GM12874 (cell line): ENCODE measurements around the gene PHF20.

Experiments used
- CTCF ChIP-seq: IDR thresholded peaks from 2 replicates; pipeline ENCODE4 v1.5.1; 2011; ENCODE audit warnings: low read depth, mild to moderate bottlenecking, control low read depth, low read length, moderate library complexity; ENCODE audit not compliant: insufficient read depth

Gene PHF20

DNA sequence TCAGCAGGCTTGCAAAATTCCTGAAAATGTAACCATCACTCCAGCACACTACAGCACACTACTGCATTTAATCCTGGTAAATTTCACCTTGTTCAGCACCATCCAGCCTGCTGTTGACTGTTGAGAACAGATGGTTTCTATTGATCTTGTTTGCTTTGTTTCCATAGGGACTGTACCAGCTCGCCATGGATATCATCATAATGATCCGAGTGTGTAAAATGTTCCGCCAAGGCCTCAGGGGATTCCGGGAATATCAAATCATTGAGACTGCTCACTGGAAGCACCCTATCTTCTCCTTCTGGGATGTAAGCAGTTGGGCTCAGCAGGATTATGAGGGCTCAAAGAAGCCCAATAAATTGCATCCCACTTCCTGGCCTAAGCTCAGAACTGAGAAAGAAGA, 200.6 kb downstream of the PHF20 start:
- no peak for TF ChIP-seq CTCF

- TF ChIP-seq CTCF: no peak
These were observed 202.4 kb downstream of the PHF20 start for GRCh38 chr20:35974256-35974655.

GRCh38 chr20:35975576-35976373, 204.0 kb downstream of the PHF20 start:
- no peak for TF ChIP-seq CTCF

DNA sequence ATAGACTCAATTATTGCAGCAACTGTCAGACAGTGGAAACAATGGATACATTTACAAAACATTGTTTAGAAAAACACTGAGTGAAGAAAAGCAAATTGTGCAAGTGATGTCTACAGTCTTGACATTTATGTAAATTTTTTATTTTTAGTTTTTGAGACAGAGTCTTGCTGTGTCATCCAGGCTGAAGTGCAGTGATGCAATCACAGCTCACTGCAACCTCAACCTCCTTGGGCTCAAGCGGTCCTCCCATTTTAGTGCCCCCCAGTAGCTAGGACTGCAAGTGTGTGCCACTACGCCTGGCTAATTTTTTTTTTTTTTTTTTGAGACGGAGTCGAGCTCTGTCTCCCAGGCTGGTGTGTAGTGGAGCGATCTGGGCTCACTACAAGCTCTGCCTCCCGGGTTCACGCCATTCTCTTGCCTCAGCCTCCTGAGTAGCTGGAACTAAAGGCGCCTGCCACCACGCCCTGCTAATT, 206.3 kb downstream of the PHF20 start:
- no peak for TF ChIP-seq CTCF

DNA sequence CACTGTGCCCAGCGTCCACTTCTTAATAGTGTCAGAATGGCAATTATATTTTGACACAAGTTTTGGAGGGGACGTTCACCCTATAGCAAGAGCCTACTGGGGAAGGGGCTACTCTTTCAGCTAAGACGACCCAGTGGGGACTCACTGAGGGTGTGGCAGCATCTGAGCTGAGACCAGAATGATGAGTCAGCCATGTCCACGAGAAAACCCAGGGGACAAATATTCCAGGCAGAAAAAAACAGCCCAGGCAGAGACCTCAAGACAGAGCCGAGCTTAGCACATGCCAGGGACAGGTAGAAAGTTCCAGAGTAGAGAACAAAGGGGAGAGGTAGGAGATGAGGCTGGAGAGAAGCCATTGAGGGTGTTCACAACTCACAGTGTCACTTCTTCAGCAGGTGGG, 207.7 kb downstream of the PHF20 start:
- TF ChIP-seq CTCF: no peak

DNA sequence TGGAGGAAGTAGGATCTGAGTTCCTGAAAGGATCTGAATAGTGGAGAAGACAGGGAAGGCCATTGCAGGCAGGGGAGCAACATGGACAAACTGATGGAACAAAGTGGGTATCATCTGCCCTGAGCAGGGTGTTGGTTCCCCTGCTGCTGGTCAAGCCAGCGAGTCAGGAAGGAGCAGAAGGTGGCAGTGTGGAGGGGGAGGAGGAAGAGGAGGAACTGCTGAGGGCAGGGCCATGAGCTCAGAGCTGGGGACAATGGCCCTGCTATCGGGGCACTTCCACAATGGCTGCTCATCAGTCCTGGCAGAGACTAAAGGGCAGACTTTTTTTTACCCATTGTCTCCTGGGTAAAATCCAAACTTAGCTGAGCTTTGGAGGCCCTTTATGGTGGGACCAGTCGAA, 210.2 kb downstream of the PHF20 start:
- no peak for TF ChIP-seq CTCF

- no peak for TF ChIP-seq CTCF
These were observed 212.6 kb downstream of the PHF20 start for GRCh38 chr20:35984382-35984781.

GRCh38 chr20:35985806-35986205, 214.0 kb downstream of the PHF20 start:
- no peak for TF ChIP-seq CTCF
